Retinal pigment epithelial cell (primary cell): Measurements from ENCODE around the gene GNA12.

Experiments used
- DNase-seq: peaks from one replicate; pipeline ENCODE4 v3.0.0-alpha.2; 2010; ENCODE audit warnings: low read depth
- H3K4me3 ChIP-seq: 2 replicates; pipeline ENCODE4 v1.5.1; 2011; ENCODE audit warnings: mild to moderate bottlenecking, low read length, control low read depth, moderate library complexity
- CTCF ChIP-seq: conservative IDR thresholded peaks from 2 replicates; pipeline ENCODE4 v1.5.1; 2011; ENCODE audit warnings: low read depth, low read length, control low read depth, inconsistent platforms

GNA12 gene

GRCh38 chr7:2774935-2775334 is 69.2 kb downstream of the GNA12 start:
- no peak for DNase-seq
- no peak overlapping the region for H3K4me3 ChIP-seq
- no peak for TF ChIP-seq CTCF

DNA sequence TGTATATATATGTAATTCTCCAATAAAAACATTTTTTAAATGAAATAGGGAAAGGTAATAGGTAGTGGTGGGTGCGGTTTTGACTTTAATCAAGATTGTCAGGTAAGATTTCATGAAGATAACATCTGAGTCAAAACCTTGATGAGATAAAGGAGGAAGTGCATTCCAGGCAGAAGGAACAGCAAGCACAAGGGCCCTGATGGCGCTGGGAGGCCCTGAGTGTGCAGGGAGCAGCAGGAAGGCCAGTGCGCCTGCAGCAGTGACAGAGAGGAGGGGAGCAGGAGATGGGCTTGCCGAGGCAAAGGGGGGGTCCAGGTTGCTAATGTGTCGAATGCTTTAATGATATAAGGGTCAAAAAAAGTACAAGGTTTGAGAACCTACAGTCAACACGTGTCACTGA is 69.8 kb downstream of the GNA12 start:
- DNase-seq, result no peak
- no peak for TF ChIP-seq CTCF
- no peak overlapping the region for H3K4me3 ChIP-seq

DNA sequence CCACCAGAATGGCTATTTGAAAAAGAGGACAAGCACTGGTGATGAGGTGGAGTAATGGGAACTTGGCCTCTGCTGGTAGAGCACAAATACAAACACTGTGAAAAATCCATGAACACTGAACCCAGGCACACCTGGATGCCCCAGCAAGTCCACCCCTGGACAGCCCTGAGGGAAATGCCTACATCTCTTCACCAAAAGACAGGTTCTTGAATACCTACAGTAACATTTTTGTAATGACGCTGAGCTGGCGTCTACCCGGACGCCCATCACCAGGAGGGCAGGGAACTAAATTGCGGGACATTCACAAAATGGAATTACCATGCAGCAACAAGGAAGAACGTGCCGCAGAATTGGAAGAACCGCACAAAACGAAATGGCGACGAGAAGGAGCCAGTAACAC is 70.5 kb downstream of the GNA12 start:
- no peak overlapping the region for H3K4me3 ChIP-seq
- DNase-seq, result no peak
- TF ChIP-seq CTCF, result no peak

- H3K4me3 ChIP-seq, result no peak overlapping the region
- no peak for TF ChIP-seq CTCF
- no peak for DNase-seq
Measured at GRCh38 chr7:2771274-2771731, 72.8 kb downstream of the GNA12 start.

GRCh38 chr7:2764621-2765020 is 79.5 kb downstream of the GNA12 start:
- DNase-seq, result no peak
- no peak for TF ChIP-seq CTCF
- no peak overlapping the region for H3K4me3 ChIP-seq

GRCh38 chr7:2763597-2763996 is 80.5 kb downstream of the GNA12 start:
- TF ChIP-seq CTCF, result no peak
- H3K4me3 ChIP-seq, result no peak overlapping the region
- no peak for DNase-seq

DNA sequence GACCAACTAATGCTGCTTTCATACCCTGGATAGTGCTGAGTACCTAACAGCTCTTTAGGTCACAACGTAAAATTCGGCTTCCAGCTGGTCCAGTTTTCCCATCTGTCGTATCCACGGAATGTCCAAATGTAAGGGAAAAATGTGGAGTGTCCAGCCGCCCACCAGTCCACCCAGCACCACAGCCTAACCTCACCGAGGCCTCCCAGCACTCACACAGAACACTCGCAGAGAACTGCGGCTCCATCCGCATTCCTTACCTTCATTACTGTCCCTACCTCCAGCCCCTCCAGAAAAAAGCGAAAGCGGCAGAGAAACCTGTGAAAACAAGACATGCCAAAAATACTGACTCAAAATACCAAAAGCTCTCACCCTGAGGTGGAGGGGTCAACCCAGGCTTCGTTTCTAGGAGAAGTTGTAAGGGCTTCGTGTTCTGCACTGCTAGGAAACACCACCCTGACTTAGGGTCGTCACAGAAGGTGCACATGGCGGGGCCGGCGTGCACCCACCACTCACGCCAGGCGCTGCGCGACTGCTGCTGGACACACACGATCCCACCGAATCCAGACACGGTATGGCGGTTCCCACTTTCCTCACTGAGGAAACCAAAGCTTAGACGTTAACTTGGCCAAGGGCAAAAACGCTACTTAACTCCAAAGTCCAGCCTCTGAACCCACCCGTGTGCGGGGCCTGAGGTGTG is 82.2 kb downstream of the GNA12 start:
- no peak for TF ChIP-seq CTCF
- DNase-seq, result no peak
- no peak overlapping the region for H3K4me3 ChIP-seq
